AG04449 (cell line): ENCODE results near the gene FITM1.
A peak's percentile ranks its signal among the peaks of the same experiment; 100 is the strongest.

Experiments
- CTCF ChIA-PET: fragments of 350-600 bp; formaldehyde crosslinking; extraction: SDS; loops from one replicate; lab custom pipeline; 2021; ENCODE audit warnings: antibody characterized with exemption; lab: Yijun Ruan, JAX
- POLR2A ChIA-PET: fragments of 400-600, 350-600 bp; formaldehyde crosslinking; extraction: SDS; loops from one replicate; lab custom pipeline; 2020; ENCODE audit warnings: antibody characterized with exemption, inconsistent platforms; lab: Yijun Ruan, JAX
- DNase-seq: peaks from one replicate; pipeline ENCODE4 v3.0.0-alpha.2; 2010; ENCODE audit warnings: low read depth, low spot score
- H3K4me3 ChIP-seq: 2 replicates; pipeline ENCODE4 v1.5.1; 2011; ENCODE audit warnings: low read depth, mild to moderate bottlenecking, control low read depth, low read length
- TF ChIP-seq, protein P1 (sequence below): IDR thresholded peaks from one replicate; pipeline ENCODE4 v1.5.1; 2011; ENCODE audit warnings: mild to moderate bottlenecking, moderate library complexity, low read length, control low read depth, inconsistent platforms; ENCODE audit not compliant: insufficient read depth; ENCODE audit errors: missing control alignments

The FITM1 gene

DNA sequence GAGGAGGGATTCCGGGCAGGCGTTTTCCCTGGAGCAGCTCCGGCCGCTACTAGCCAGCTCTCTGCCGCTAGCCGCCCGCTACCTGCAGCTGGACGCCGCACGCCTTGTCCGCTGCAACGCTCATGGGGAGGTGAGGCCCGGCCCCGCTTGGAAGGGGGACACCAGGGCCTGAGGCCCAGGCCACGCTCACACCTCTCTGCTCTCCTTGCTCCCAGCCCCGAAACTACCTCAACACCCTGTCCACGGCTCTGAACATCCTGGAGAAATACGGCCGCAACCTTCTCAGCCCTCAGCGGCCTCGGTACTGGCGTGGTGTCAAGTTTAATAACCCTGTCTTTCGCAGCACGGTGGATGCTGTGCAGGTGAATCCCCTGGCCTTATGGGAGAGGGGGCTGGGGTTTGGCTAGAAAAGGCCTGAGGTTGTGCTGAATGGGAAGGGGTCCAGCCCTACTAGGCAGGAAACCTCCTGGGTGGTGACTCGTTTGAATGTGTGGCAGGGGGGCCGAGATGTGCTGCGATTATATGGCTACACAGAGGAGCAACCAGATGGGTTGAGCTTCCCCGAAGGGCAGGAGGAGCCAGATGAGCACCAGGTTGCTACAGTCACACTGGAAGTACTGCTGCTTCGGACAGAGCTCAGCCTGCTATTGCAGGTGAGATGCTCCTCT lies 17.4 kb downstream of the FITM1 start:
- no peak for DNase-seq
- CTCF ChIA-PET, result interaction anchor here (1.6 to 8.8 kb wide), 6 partner anchors 8 to 162 kb away, joined by 4 to 165 read pairs (median 11); partner anchors contain the start of genes IRF9 and LTB4R2
- peak overlapping the region; percentile 92 for H3K4me3 ChIP-seq
- TF ChIP-seq, protein P1, sequence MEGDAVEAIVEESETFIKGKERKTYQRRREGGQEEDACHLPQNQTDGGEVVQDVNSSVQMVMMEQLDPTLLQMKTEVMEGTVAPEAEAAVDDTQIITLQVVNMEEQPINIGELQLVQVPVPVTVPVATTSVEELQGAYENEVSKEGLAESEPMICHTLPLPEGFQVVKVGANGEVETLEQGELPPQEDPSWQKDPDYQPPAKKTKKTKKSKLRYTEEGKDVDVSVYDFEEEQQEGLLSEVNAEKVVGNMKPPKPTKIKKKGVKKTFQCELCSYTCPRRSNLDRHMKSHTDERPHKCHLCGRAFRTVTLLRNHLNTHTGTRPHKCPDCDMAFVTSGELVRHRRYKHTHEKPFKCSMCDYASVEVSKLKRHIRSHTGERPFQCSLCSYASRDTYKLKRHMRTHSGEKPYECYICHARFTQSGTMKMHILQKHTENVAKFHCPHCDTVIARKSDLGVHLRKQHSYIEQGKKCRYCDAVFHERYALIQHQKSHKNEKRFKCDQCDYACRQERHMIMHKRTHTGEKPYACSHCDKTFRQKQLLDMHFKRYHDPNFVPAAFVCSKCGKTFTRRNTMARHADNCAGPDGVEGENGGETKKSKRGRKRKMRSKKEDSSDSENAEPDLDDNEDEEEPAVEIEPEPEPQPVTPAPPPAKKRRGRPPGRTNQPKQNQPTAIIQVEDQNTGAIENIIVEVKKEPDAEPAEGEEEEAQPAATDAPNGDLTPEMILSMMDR, result no peak
- POLR2A ChIA-PET, result interaction anchor here (1.1 to 2.5 kb wide), 6 partner anchors 8 to 40 kb away, joined by 3 to 14 read pairs (median 8); partner anchors contain the start of genes DCAF11, IPO4, IRF9 and NRL

DNA sequence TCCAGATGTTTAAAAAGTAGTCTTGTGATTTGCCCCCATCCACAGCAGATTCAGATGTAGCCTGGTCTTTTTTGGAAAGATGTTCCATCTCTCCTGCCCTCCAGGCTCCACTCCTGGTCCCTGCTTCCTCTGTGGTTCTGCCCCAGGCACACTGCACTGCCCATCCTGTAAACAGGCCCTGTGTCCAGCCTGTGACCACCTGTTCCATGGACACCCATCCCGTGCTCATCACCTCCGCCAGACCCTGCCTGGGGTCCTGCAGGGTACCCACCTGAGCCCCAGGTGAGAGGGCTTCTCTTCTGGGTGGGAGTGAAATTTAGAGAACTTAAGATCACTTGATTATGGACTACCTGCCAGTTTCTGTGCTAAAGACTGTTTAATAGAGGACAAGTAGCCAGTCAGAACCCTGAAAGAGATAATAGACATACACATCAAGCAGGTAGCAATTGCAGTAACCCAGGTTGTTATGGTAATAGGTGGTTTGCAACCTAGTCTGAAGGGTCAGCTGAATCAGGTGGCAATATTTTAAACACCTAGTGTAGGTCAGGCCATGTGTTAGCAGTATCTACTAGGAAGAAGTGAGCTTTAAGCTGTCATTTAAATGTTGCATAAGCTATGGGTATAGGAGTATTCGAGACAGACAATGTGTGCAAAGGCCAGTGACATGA lies 19.0 kb downstream of the FITM1 start:
- TF ChIP-seq, protein P1, result no peak

DNA sequence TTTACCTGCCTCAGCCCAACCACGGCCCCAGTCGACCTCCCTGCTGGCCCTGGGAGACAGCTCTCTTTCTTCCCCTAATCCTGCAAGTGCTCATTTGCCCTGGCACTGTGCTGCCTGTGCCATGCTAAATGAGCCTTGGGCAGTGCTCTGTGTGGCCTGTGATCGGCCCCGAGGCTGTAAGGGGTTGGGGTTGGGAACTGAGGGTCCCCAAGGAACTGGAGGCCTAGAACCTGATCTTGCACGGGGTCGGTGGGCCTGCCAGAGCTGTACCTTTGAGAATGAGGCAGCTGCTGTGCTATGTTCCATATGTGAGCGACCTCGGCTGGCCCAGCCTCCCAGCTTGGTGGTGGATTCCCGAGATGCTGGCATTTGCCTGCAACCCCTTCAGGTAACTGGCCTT lies 19.6 kb downstream of the FITM1 start:
- DNase-seq, result no peak
- POLR2A ChIA-PET, result interaction anchor here (0.6 to 2.2 kb wide), 2 partner anchors 9 to 79 kb away, joined by 5 to 7 read pairs; partner anchors contain the start of gene EMC9
- no peak overlapping the region for H3K4me3 ChIP-seq
- TF ChIP-seq, protein P1, result no peak
- CTCF ChIA-PET, result interaction anchor here (1.1 to 8.8 kb wide), 3 partner anchors 10 to 42 kb away, joined by 3 to 165 read pairs (median 4); partner anchors contain the start of genes IRF9 and REC8

More for the DNA sequence above, 19.0 kb downstream of the FITM1 start:
- ChIA-PET POLR2A (interaction anchor here (2.2 kb wide), 1 partner anchor 8 kb away, joined by 7 read pairs; the partner anchor contains the start of gene EMC9), CTCF (interaction anchor here (1.1 to 8.8 kb wide), 2 partner anchors 11 to 41 kb away, joined by 4 to 165 read pairs; partner anchors contain the start of gene IRF9)
- no peak for DNase-seq
- no peak overlapping the region for H3K4me3 ChIP-seq

DNA sequence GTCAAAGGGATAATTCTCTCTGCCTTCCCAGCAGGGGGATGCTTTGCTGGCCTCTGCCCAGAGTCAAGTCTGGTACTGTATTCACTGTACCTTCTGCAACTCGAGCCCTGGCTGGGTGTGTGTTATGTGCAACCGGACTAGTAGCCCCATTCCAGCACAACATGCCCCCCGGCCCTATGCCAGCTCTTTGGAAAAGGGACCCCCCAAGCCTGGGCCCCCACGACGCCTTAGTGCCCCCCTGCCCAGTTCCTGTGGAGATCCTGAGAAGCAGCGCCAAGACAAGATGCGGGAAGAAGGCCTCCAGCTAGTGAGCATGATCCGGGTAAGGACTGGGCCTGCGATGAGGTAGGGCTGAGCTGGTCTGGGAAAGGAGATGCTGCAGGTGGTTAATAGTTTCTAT lies 20.1 kb downstream of the FITM1 start:
- H3K4me3 ChIP-seq, result no peak overlapping the region
- ChIA-PET CTCF (interaction anchor here (0.7 to 8.8 kb wide), 3 partner anchors 10 to 146 kb away, joined by 3 to 165 read pairs (median 4); partner anchors contain the start of genes IRF9 and REC8), POLR2A (interaction anchor here (0.6 to 2.2 kb wide), 4 partner anchors 10 to 78 kb away, joined by 4 to 8 read pairs (median 6); partner anchors contain the start of genes EMC9, IPO4 and IRF9)
- no peak for DNase-seq
- TF ChIP-seq, protein P1, result no peak

DNA sequence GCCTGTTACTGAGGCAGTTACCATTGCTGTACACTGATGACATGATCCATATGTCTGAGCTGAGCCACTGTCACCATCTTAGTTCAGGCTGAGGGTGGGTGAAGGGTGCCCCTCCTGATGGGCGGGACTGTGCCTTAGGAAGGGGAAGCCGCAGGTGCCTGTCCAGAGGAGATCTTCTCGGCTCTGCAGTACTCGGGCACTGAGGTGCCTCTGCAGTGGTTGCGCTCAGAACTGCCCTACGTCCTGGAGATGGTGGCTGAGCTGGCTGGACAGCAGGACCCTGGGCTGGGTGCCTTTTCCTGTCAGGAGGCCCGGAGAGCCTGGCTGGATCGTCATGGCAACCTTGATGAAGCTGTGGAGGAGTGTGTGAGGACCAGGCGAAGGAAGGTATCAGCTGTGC lies 20.5 kb downstream of the FITM1 start:
- POLR2A ChIA-PET, result interaction anchor here (1.3 to 2.2 kb wide), 3 partner anchors 10 to 38 kb away, joined by 4 to 8 read pairs (median 7); partner anchors contain the start of genes EMC9, IPO4 and IRF9
- DNase-seq, result no peak
- H3K4me3 ChIP-seq, result no peak overlapping the region
- CTCF ChIA-PET, result interaction anchor here (0.7 to 8.8 kb wide), 4 partner anchors 10 to 146 kb away, joined by 3 to 165 read pairs (median 4); partner anchors contain the start of genes IRF9 and REC8
- TF ChIP-seq, protein P1, result no peak
